ENCODE results near the gene DGCR6.
"Not testable (repeated sequence)": the region's sequence is repeated elsewhere in the genome, so short reads cannot be mapped to it uniquely, and the experiment has no call there.

DNA sequence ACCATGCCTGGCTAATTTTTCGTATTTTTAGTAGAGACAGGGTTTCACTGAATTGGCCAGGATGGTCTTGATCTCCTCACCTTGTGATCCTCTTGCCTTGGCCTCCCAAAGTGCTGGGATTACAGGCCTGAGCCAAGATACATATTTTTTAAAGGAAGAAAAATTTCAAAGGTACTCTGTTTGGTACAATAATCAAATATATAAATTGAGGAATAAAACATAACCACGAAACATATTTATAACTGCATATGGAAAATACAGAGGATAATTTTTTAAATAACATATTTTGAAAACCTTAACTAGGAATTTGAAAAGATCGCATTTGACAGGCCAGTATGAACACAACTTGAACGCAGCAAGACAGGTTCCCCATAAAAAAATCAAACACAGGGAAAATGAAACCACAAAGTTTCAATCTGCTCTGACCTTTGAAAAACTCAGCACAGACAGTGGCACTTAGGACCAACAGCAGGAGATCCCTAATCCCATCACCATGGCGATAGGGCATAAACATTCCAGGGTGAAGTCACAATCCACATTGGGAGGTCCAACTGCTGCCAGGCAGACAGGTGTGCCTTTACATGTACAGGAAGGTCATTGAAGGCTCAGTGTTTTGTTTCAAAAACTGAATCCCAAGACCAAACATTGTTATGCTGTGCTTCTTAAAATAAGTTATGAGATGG lies 15.5 kb upstream of the DGCR6 start:
- not testable (repeated sequence) for TF ChIP-seq CTCF (IDR thresholded peaks at IDR 0.05; ENCODE audit: poor library complexity); EZH2phosphoT487 (IDR thresholded peaks at IDR 0.05; ENCODE audit: low read depth, severe bottlenecking, unreplicated experiment)

All from hepatocyte (in vitro differentiated cells).